ENCODE data around the gene ANXA8. TPM values are rescaled to one million over a fixed set of nuclear protein-coding genes. Genes with fewer than 3 reads are reported as not detected.

ANXA8 gene
- polyA plus RNA-seq, 3 donors = 0.20 to 0.21 TPM; not detected in 1

DNA sequence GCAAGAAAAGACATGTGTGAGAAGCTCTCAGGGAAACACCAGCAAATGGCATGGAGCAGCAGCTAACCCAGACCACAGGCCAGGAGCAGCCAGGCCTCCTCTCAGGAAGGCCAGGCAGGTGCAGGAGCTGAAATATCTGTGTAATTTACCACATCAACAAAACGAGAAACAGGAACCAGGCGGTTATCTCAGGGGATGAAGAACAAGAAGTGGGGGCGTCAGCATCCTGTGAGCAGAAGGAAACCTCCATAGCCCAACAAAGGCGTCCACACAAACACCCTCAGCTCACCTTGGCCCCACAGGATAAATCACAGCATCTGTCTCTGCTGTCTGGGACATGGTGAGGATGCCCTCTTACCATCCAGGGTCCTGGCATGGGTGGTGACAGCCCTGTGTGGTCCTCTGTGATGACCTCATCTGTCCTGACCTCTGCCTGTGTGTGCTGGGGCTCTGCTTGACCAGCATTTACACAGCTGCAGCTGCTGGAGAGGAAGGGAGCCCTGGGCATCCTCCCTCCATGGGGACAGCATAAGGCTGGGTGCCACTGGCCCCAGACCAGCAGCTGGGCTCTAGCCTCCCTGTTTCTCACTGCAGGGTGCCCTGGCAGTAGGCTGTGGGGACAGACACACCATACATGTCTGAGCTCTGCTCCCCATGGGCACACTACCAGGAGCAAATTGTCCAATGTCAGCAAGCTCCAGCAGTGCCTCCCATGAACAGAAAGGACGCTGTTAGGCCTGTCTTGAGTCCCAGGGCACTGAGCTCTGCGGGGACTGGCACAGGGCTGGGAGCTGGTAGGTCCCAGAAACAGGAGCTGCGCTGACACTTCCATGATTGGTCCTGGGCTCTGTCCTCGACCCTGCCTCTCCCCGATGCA, 34.6 kb downstream of the ANXA8 start:
- no peak for DNase-seq (ENCODE audit: low read depth in 3 of 3, low spot score in 2 of 3)

DNA sequence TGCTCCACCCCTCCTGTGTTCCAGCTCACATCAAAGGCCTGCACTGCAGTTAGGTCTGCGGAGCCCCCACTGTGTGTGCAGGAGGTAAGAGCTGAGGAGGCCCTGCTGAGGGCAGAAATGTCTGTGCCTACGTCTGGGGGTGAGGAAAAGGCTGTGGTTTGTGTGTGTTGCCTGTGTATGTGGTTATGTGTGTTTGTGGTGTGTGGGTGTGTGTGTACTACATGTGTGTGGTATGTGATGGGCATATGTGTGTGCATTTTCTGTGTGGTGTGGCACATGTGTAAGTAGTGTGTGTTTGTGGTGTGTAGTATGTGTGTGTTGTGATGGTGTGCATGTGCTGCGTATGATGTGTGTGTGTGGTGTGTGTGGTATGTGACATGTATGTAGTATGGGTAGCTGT, 36.2 kb downstream of the ANXA8 start:
- no peak for DNase-seq (ENCODE audit: low read depth in 3 of 3, low spot score in 2 of 3)

DNA sequence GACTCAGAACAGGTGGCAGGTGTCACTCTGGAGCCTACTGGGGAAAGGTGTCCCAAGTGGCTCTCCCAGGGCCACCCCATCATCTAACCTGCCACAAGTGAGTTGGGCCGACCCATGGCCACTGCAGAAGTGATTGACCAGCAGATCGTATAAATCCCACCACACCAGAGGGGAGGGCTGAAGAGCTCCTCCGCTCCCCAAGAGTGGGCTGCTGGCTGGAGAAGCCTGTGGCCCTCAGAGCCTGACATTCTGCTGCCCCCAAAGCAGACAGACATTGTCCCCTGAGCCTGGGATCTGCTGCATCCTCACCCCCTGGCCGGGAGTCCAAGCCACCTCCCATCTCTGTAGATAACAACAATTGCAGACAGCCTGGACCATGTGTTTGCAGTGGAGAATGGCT, 36.7 kb downstream of the ANXA8 start:
- no peak for DNase-seq (ENCODE audit: low read depth in 3 of 3, low spot score in 2 of 3)

DNA sequence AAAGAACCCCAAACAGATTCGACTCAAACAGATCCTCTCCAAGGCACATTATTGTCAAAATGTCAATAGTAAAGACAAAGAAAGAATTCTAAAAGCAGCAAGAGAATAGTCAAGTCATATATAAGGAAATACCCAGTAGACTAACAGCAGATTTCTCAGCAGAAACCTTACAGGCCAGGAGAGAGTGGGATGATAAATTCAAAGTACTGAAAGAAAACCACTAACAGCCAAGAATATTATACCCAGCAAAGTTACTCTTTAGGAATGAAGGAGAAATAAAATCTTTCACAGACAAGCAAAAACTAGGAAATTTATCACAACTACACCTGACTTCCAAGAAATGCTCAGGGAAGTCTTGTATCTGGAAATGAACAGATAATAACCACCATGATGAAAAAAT, 38.2 kb downstream of the ANXA8 start:
- no peak for DNase-seq (ENCODE audit: low read depth in 3 of 3, low spot score in 2 of 3)

DNA sequence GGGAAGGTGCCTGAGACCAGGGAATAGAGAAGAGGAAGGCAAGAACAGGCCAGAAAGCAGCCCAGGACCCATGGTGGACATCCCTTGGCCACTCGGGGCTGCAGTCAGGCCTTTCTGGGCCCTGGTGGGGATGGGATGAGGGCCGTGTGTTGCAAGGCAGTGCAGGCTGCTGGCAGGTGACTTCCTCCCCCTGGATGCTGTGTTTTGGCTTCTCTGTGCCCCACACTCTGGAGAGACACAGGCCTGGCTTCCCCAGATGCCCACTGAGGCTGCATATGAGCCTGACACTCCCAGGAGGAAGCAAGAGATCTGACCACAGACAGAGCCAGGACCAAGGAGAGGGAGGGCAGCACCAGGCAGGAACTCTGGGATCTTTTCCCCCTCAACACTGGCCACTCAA, 39.9 kb downstream of the ANXA8 start:
- no peak for DNase-seq (ENCODE audit: low read depth in 3 of 3, low spot score in 2 of 3)

DNA sequence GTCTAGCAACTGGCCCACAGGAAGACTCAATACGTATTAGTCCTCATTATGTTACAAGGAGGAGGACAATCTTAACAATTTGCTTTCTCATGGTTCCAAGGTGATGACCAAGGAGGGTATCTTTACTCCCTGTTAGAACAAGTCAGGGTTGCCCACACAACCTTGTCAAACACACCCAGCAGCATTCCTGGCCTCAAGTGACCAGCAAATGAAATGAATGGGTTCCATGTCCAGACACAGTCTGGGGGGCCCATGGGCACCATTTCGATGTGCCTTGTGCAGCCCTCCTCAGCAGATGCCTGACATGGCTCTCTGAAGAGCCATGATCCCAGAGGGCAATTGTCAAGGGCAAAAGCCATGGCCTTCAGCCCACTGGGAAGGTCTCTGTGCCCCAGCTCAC, 40.8 kb downstream of the ANXA8 start:
- DNase-seq (ENCODE audit: low read depth in 3 of 3, low spot score in 2 of 3) = no peak

DNA sequence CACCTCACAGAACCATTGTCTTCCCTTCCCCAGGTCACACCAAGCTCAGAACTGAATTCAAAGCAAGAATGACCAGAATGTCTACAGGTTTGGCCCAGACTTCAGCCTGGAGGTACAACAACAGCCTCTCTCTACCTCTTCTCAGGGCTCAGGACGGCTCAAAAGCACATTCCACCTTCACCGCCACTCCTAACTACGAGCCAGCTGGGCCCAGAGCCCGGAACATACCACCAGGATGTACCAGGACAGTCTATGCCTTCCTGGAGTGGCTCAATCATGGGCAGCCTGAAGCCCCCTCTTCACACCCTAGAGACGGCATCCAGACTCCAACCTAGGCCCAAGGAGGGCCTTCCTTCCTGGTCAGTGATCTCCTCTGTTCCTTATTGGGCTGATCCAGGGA, 41.6 kb downstream of the ANXA8 start:
- no peak for DNase-seq (ENCODE audit: low read depth in 3 of 3, low spot score in 2 of 3)

DNA sequence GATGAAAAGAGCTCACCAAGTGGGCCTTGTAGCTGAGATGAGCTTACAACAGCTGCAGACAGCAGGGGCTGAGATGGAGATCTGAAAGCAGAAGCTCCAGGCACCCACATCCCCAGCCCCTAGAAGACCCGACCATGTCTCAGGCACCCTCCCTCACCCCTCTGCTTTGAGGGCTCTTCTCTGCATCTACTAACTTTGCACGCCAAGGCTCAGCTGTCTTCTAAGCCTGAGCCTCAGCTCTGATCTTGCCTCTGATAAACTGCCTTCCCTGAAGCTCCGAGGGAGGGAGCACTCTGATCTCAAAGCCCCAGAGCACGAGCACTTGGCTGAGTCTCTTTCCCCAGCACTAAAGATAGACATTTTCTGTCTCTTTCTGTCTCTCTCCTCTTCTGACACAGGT, 42.0 kb downstream of the ANXA8 start:
- no peak for DNase-seq (ENCODE audit: low read depth in 3 of 3, low spot score in 2 of 3)

DNA sequence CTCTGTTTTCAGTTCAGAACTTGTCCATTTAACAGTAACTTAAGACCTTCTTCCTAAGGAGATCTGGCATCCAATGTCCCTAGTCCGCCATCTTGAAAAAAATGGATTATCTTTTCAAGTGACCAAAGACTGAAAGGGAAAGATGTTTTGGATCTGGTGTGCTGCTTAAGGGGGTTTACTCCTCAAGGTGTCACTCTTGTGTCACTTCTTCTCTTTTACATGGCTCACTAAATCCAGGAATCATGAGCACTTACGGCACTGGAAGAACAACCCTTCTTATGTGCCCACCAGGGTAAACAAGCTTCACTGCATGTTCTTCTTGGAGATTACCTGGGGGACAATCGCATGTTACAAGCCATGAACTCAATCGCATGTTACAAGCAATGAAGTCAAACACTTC, 43.7 kb downstream of the ANXA8 start:
- no peak for DNase-seq (ENCODE audit: low read depth in 3 of 3, low spot score in 2 of 3)

DNA sequence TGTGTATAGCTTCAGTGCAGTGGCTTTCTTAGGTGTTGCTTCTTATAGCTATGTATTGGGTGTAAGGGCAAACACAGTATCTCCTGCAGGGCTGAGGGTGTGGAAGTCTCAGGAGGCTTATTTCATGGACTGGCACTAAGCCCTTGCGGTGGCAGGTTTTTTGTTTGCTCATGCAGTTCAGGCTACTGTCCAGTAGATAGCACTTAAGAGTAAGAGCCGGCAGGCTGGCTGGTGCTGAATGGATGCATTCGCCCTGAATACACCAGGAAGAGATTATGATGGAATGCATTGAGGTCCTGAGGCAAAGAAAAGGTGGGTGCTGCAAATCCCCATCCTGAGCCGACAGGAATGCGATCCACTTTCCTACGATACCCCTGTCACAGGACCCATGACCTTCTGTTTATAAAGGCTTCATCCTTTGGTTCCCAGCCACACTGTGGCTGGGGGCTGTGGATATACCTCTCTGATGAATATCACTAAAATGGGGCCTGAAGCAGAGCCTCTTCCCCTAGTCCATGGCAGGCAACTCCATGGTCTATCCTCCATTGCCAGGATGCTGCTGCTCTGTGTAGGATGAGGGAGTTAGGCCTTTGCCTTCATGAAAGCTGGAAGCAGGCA, 44.9 kb downstream of the ANXA8 start:
- DNase-seq (ENCODE audit: low read depth in 3 of 3, low spot score in 2 of 3) = no peak

DNA sequence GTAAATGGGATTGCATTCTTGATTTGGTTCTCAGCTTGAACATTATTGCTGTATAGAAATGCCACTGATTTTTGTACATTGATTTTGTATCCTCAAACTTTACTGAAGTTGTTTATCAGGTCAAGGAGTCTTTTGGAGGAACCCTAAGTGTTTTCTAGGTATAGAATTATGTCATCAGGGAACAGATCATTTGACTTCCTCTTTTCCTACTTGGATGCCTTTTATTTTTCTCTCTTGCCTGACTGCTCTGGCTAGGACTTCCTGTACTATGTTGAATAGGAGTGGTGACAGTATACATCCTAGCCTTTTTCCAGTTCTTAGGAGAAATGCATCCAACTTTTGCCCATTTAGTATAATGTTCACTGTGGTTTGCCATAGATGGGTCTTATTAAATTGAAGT, 48.8 kb downstream of the ANXA8 start:
- no peak for DNase-seq (ENCODE audit: low read depth in 3 of 3, low spot score in 2 of 3)

DNA sequence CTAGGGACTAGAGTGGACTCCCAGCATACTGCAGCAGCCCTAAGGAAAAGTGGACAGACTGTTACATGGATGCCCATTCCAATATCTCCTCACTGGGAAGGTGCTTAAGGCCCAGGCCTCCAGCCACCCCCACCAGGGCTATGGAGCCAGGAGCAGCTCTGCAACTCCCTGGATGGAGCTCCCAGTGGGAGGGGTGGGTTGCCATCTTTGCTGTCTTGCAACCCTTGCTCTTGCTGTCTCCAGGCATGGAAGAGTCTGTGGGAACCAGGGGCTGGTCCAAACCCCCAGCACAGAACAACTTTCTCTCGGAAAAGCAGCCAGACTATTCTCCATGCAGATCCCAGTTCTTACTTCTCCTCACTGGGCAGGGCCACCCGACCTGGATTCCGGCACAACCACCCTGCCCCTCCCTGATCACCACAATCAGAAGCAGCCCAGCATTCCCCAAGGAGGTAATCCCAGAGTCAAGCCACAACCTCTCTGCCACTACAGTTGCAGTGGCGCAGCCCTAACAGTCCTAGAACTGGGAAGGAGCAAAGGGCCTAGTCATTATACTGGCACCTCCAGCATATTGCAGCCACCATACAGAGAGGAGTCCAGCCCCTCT, 58.0 kb downstream of the ANXA8 start:
- DNase-seq (ENCODE audit: low read depth in 3 of 3, low spot score in 2 of 3) = no peak

DNA sequence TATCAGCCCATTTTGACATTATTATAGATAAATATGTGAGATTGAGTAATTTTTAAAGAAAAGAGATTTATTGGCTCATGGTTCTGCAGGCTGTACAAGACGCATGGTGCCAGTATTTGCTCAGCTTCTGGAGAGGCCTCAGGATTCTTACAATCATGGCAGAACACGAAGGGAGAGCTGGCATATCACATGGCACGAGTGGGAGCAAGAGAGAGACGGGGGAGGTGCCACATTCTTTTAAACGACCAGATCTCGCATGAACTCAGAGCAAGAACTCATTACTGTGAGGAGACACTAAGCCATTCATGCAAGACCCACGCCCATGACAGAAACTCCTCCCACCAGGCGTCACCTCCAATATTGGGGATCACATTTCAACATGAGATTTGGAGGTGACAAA, 59.7 kb downstream of the ANXA8 start:
- no peak for DNase-seq (ENCODE audit: low read depth in 3 of 3, low spot score in 2 of 3)

DNA sequence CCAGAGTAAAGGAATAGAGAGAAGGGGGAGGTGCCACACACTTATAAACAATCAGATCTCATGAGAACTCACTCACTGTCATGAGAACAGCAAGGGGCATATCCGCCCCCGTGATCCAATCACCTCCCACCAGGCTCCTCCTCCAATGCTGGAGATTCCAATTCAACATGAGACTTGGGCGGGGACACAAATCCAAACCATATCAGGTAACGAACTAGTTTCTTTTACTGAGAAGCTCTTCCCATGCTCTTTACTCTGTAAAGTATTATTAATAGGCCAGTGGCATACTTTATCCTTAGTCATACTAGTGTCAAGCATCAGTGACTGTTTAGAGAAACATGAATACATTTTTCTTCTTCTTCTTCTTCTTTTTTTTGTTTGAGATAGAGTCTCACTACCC, 60.4 kb downstream of the ANXA8 start:
- DNase-seq (ENCODE audit: low read depth in 3 of 3, low spot score in 2 of 3) = no peak

DNA sequence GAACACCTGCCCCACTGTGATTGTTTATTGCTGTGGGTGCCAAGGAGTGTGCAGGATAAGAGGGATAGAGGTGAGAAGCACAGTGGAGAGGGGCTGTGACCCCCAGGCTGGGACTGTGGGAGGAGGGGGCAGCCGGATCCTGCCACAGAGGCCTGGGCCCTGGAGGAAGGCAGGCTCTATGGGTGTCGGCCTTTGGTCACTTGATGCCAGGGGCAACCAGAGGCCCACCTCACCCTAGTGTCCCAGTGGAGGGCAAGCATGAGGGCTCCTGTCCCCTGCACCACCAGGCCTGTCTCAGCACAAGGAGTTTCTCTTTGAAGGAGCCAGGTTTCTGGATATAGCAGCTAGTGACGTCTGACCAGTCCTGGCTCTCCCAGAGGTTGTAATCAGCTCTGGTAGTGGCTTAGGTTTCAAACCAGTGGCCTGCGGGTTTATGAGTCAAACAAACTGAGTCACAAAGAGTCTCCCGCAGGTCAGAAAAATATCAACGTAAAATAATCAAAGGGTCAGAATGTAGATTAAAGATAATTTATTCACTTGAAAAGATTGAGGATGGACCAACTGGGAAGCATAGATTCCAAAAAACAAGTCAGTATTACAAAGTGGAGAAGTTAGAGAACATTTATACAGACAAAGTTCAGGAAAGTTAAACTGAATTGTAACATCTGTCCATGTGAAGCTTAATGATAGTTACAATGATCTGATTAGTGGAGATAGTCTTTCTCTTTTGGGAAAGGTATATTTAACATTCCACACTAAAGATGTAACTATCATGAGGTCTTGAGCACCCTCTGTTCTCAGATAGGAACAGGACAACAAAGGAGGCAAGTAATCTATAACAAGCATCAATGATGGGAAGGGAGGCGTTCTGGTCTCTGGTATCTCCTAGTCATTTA, 62.6 kb downstream of the ANXA8 start:
- DNase-seq (ENCODE audit: low read depth in 3 of 3, low spot score in 2 of 3) = no peak

DNA sequence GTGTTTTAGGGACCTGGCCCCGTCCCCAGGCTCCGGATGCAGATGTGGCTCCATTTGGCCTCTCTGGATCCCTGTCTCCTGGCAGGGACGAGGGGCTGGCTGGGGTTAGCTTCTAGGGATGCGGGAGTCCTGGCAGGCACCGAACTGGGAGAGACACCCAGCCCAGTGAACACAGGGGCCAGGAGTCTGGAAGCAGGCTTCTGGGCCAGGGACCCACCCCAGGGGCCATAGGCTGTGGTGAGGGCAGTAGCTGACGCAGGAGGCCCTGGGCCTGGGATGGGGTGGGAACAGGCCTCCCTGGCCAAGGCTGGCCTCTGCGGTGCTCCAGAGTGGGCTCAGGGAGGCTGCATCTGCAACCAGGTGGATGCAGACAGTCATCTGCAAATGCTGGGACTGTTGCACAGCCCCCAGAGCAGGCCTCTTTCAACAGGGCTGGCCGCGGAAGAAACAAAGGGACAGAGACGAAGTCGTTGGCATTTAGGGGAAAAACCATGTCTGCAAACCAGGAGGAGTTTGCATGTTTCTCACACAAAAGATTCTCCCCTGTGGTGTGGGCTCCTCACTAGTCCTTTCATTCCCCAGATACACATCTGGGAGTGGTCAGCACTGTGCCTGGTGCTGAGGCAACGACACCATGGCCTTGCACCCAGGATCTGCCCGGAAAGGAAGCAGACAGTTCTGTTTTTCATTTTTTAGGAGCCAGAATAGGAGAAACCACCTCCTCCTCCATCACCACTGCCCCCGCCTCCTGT, 63.4 kb downstream of the ANXA8 start:
- no peak for DNase-seq (ENCODE audit: low read depth in 3 of 3, low spot score in 2 of 3)

DNA sequence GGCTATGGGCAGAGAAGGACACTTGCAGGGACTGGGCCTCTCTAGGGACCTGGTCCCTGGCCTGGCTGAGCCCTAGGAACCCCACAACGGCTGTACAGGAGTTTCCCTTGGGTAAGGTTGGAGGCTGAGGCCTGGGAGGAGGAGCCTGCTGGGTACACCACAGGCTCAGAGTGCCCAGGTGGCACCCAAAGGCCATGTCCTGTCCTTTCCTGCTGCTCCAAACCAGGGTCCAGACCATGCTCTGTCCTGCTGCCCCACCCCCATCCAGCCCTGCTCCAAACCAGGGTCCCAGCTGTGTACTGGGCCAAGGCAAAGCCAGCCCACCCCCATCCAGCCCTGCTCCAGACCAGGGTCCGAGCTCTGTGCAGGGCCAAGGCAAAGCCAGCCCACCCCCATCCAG, 64.5 kb downstream of the ANXA8 start:
- no peak for DNase-seq (ENCODE audit: low read depth in 3 of 3, low spot score in 2 of 3)

DNA sequence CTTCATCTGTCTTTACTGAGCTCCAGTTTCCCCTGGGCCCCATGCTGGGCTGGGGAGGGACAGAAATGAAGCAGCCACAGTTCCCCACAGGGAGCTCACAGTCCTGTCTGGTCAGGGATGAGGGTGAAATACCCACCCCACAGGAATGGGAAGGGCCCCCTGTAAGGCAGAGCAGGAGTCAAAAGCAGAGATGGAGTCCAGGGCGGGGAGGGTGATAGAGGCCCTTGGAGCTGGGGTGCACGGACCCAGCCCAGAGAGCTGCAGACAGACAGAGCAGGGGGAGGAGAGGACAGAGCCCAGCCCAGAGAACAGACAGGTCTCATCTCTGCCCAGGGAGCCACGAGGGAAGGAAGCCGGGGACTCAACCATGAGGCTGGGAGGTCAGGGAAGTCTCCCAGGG, 64.9 kb downstream of the ANXA8 start:
- DNase-seq (ENCODE audit: low read depth in 3 of 3, low spot score in 2 of 3) = no peak

DNA sequence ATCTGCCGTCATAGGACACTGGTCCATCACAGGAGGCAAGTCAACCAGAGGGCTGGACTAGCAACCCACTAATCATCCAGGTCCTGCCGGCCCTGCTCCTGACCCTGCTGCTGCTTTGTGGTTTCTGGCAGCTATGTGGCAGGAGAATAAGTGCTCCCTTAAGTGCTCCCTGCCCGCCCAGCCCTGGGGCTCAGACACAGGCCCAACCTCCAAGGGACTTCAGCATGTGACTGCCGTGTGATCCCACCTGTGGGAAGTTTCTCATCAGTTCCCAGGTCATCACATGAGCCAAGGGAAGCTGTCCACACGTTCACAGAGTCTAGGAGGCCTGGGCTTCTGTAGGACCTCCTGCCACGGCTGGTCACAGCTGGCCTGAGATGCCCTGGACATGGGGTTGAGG, 65.6 kb downstream of the ANXA8 start:
- DNase-seq (ENCODE audit: low read depth in 3 of 3, low spot score in 2 of 3) = no peak

Measured in right renal cortex interstitium (tissue), 3 donors.